Keratinocyte (primary cell): ENCODE measurements around the gene AHNAK. TPM values are rescaled to one million over a fixed set of nuclear protein-coding genes. Genes with fewer than 3 reads are reported as not detected.
"Not testable (repeated sequence)": the region's sequence is repeated elsewhere in the genome, so short reads cannot be mapped to it uniquely, and the experiment has no call there.

Experiments used
- DNase-seq: peaks from one replicate; pipeline ENCODE4 v3.0.0-alpha.2; 2011; ENCODE audit warnings: low read depth, missing footprints, low spot score
- FAIRE-seq: peaks from 2 replicates; lab custom pipeline; 2011; peaks lifted over from hg19 to GRCh38; lab: Jason Lieb, UNC
- H2AFZ ChIP-seq: 2 replicates; pipeline ENCODE4 v1.6.0; 2012; ENCODE audit warnings: low read length, control low read depth, inconsistent platforms; ENCODE audit not compliant: control insufficient read depth
- H3K27ac ChIP-seq: 2 replicates; pipeline ENCODE4 v1.5.1; 2011; ENCODE audit warnings: low read length; ENCODE audit not compliant: control insufficient read depth, insufficient read depth
- H3K27me3 ChIP-seq: 3 replicates; pipeline ENCODE4 v1.6.0; 2011; ENCODE audit warnings: low read length; ENCODE audit not compliant: control insufficient read depth, insufficient read depth; ENCODE audit errors: extremely low read depth
- H3K36me3 ChIP-seq, 2 experiments: 2 replicates in 1 of 2; 3 replicates in 1 of 2; pipeline ENCODE4 v1.5.1; 2011; ENCODE audit warnings: low read length in 2 of 2, mild to moderate bottlenecking in 1 of 2; ENCODE audit not compliant: control insufficient read depth in 2 of 2, insufficient read depth in 2 of 2; ENCODE audit errors: extremely low read depth in 1 of 2
- H3K4me1 ChIP-seq: 3 replicates; pipeline ENCODE4 v1.5.1; 2011; ENCODE audit warnings: low read length; ENCODE audit not compliant: control insufficient read depth, insufficient read depth; ENCODE audit errors: extremely low read depth
- H3K4me2 ChIP-seq: 3 replicates; pipeline ENCODE4 v1.6.0; 2011; ENCODE audit warnings: low read depth, low read length; ENCODE audit not compliant: control insufficient read depth, insufficient read depth; ENCODE audit errors: extremely low read depth
- H3K4me3 ChIP-seq, 3 experiments: fragments of 200-600 bp in 1 of 3; sonication (generic) in 1 of 3; 2 replicates in 2 of 3; 3 replicates in 1 of 3; pipeline ENCODE4 v1.5.1; 2011 to 2016; ENCODE audit warnings: low read length in 3 of 3, mild to moderate bottlenecking in 3 of 3, control low read depth in 2 of 3, inconsistent platforms in 1 of 3, low read depth in 1 of 3, mixed read lengths in 1 of 3, mixed run types in 1 of 3, moderate library complexity in 1 of 3; ENCODE audit not compliant: control insufficient read depth in 2 of 3, insufficient read depth in 2 of 3; ENCODE audit errors: extremely low read depth in 1 of 3
- H3K79me2 ChIP-seq: 2 replicates; pipeline ENCODE4 v1.6.0; 2012; ENCODE audit warnings: low read length; ENCODE audit not compliant: control insufficient read depth, insufficient read depth
- H3K9ac ChIP-seq: 3 replicates; pipeline ENCODE4 v1.6.0; 2011; ENCODE audit warnings: low read length; ENCODE audit not compliant: control insufficient read depth, insufficient read depth; ENCODE audit errors: extremely low read depth
- H3K9me1 ChIP-seq: 3 replicates; pipeline ENCODE4 v1.6.0; 2011; ENCODE audit warnings: low read length; ENCODE audit not compliant: control insufficient read depth, insufficient read depth; ENCODE audit errors: extremely low read depth
- H3K9me3 ChIP-seq: 2 replicates; pipeline ENCODE4 v1.5.1; 2012; ENCODE audit warnings: low read depth, low read length; ENCODE audit not compliant: control insufficient read depth
- H4K20me1 ChIP-seq: 3 replicates; pipeline ENCODE4 v1.6.0; 2011; ENCODE audit warnings: low read length; ENCODE audit not compliant: control insufficient read depth, insufficient read depth; ENCODE audit errors: extremely low read depth
- CTCF ChIP-seq, 3 experiments: IDR thresholded peaks in 1 of 3; conservative IDR thresholded peaks in 1 of 3; optimal IDR thresholded peaks in 1 of 3; 2 replicates in 2 of 3; 3 replicates in 1 of 3; pipeline versions ENCODE3 to v1.5.1; 2011; ENCODE audit warnings: low read length in 3 of 3, mild to moderate bottlenecking in 3 of 3, moderate library complexity in 2 of 3, control low read depth in 1 of 3, inconsistent platforms in 1 of 3; ENCODE audit not compliant: insufficient read depth in 2 of 3; ENCODE audit errors: extremely low read depth in 1 of 3
- EZH2 ChIP-seq: IDR thresholded peaks from one replicate; pipeline ENCODE4 v1.6.1; 2012; ENCODE audit warnings: inconsistent platforms, mild to moderate bottlenecking, low read length, moderate library complexity
- dilution Hi-C: fragments of 300-500 bp; cut with MboI; formaldehyde crosslinking; loops from one replicate; pipeline ENCODE4 v1.7.0; 2020; ENCODE audit warnings: low sequenced_read_pairs; ENCODE audit not compliant: extremely low pct_ligation_motif_present
- polyA plus RNA-seq, 5 experiments: library from polyadenylated mRNA; depleted of rRNA in 3 of 5; stranded (reverse) in 3 of 5; stranded (forward) in 1 of 5; unstranded in 1 of 5; fragments of >200 nt; gene quantifications; 1 replicate in 1 of 5; 2 replicates in 3 of 5; 3 replicates in 1 of 5; pipeline versions ENCODE4 v1.2.1 to v1.2.3, GENCODE V29; 2011 to 2012; ENCODE audit warnings: missing spikeins in 2 of 5, low read depth in 1 of 5, low replicate concordance in 1 of 5

The AHNAK gene
- polyA plus RNA-seq, 1 donor (not counting 4 experiments of a cell fraction or from before 2014, with no cell fraction given) = 220 TPM

DNA sequence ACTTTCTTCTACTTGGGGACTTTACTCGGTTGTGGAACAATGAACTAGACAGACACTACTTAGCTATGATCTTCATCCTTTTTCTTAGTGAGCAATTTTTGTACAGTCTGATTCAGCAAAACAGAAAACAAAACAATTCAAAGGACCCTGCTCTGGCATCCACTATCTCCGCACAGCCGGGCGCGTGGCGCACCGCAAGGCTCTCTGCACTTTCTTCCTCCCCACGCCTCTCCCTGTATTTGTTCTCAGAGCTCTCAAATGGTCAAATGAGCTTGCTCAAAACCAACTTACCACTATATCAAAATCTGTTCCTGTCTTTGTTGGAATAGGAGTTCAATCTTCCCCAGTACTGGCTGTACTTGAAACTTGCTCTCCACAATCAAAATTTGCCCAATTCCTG is 19.6 kb upstream of the AHNAK start:
- Histone ChIP-seq H3K79me2 (peaks cover 73% of the 10 kb centered on the region), H3K4me1 (peaks cover 18% of the 10 kb centered on the region), H2AFZ (no peak overlapping the region), H3K36me3 (peaks cover 36% of the 10 kb centered on the region in 2 experiments), H4K20me1 (peaks cover 25% of the 10 kb centered on the region), H3K9me1 (peaks cover 2% of the 10 kb centered on the region), H3K9ac (no peak overlapping the region), H3K27ac (no peak overlapping the region), H3K27me3 (no peaks in the 10 kb centered on the region), H3K9me3 (no peaks in the 10 kb centered on the region), H3K4me2 (no peak overlapping the region), H3K4me3 (no peak overlapping the region)
- dilution Hi-C loops = no loop called here
- DNase-seq (no peak), FAIRE-seq (no peak)
- TF ChIP-seq CTCF (optimal IDR thresholded peaks at IDR 0.05 in 1 of 3, IDR thresholded peaks at IDR 0.05 in 1 of 3, conservative IDR thresholded peaks at IDR 0.05 in 1 of 3; ENCODE audit: extremely low read depth in 1 of 3, insufficient read depth in 2 of 3, low read length in 3 of 3) (no peak), EZH2 (no peak)

- peaks cover 24% of the 10 kb centered on the region for H3K4me1 ChIP-seq
- no peak overlapping the region for H3K27ac ChIP-seq
- dilution Hi-C loops = no loop called here
- no peak overlapping the region for H2AFZ ChIP-seq
- H3K79me2 ChIP-seq = peaks cover 63% of the 10 kb centered on the region
- peaks cover 27 to 32% of the 10 kb centered on the region in 2 experiments for H3K36me3 ChIP-seq
- no peaks in the 10 kb centered on the region for H3K9me3 ChIP-seq
- no peak overlapping the region for H3K9ac ChIP-seq
- H3K9me1 ChIP-seq = peaks cover 2% of the 10 kb centered on the region
- H3K4me2 ChIP-seq = no peak overlapping the region
- H3K4me3 ChIP-seq = no peak overlapping the region
- FAIRE-seq (no peak), DNase-seq (no peak)
- TF ChIP-seq CTCF (optimal IDR thresholded peaks at IDR 0.05 in 1 of 3, IDR thresholded peaks at IDR 0.05 in 1 of 3, conservative IDR thresholded peaks at IDR 0.05 in 1 of 3; ENCODE audit: extremely low read depth in 1 of 3, insufficient read depth in 2 of 3, low read length in 3 of 3) (no peak), EZH2 (no peak)
- H3K27me3 ChIP-seq = no peaks in the 10 kb centered on the region
- peaks cover 21% of the 10 kb centered on the region for H4K20me1 ChIP-seq
Observed at GRCh38 chr11:62565100-62565802, 18.6 kb upstream of the AHNAK start.

GRCh38 chr11:62561677-62562230 is 15.1 kb upstream of the AHNAK start:
- H3K9me3 ChIP-seq = not testable (repeated sequence)

More at GRCh38 chr11:62561677-62562230, 15.1 kb upstream of the AHNAK start:
- DNase-seq, FAIRE-seq, H3K9me1 ChIP-seq, H3K4me3 ChIP-seq, H3K9ac ChIP-seq, H3K4me2 ChIP-seq, dilution Hi-C loops, H3K27me3 ChIP-seq, H2AFZ ChIP-seq: not testable (repeated sequence)
- Histone ChIP-seq H3K4me1 (peaks cover 57% of the 10 kb centered on the region), H3K36me3 (peaks cover 18 to 44% of the 10 kb centered on the region in 2 experiments), H3K79me2 (peaks cover 37% of the 10 kb centered on the region), H4K20me1 (peaks cover 17% of the 10 kb centered on the region), H3K27ac (peak overlapping the region; percentile 28)
